Ishikawa (cell line): ENCODE results near the gene BBS9.

Experiments
- MAX ChIP-seq: IDR thresholded peaks from 2 replicates; pipeline ENCODE4 v1.6.1; 2012
- RAD21 ChIP-seq: IDR thresholded peaks from 2 replicates; pipeline ENCODE4 v1.6.1; 2012; ENCODE audit warnings: low read depth
- TAF1 ChIP-seq: IDR thresholded peaks from 2 replicates; pipeline ENCODE4 v1.6.1; 2012; ENCODE audit warnings: low read depth, mild to moderate bottlenecking
- TEAD4 ChIP-seq: IDR thresholded peaks from 2 replicates; pipeline ENCODE4 v1.6.1; 2012
- ZBTB7A ChIP-seq: IDR thresholded peaks from 2 replicates; pipeline ENCODE4 v1.6.1; 2012; ENCODE audit warnings: low read depth

DNA sequence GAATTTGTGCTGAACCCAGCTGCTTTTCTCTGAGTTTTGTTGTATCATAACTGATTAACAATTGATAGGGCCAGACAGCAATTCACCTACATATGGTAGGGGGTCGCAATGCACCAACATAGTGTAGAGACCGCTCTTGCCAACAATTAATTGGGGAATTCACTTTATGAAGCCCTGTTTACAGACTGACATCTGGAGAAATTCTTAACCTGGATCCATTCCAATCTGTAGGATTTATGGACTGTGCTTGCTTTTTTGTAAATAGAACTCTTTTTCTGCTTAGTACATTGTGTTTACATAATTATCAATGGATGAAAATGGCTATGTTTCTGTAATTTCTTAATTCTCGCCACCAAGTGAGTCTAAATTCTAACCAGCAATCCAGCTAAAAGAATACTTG is 464.2 kb downstream of the BBS9 start:
- TF ChIP-seq RAD21, result no peak
- TF ChIP-seq MAX, result no peak
- no peak for TF ChIP-seq TEAD4
- TF ChIP-seq ZBTB7A, result no peak
- no peak for TF ChIP-seq TAF1
